Mesendoderm (in vitro differentiated cells): Measurements from ENCODE around the gene EIF4EBP3. TPM values are rescaled to one million over a fixed set of nuclear protein-coding genes. Genes with fewer than 3 reads are reported as not detected.

Source experiments
- DNase-seq: peaks from one replicate; pipeline ENCODE4 v3.0.0; 2013
- H2AK5ac ChIP-seq: 2 replicates; pipeline ENCODE4 v1.6.1; 2013; ENCODE audit warnings: low read length, inconsistent platforms
- H2BK120ac ChIP-seq: 2 replicates; pipeline ENCODE4 v1.6.1; 2013; ENCODE audit warnings: low read depth, mild to moderate bottlenecking, low read length, moderate library complexity, mixed read lengths
- H2BK15ac ChIP-seq: replicated peaks from 2 replicates; pipeline ENCODE4 v1.6.1; 2013; ENCODE audit warnings: low read depth, mild to moderate bottlenecking, moderate library complexity
- H2BK5ac ChIP-seq: 2 replicates; pipeline ENCODE4 v1.6.1; 2013; ENCODE audit warnings: low read length, inconsistent platforms
- H3K18ac ChIP-seq: 2 replicates; pipeline ENCODE4 v1.6.1; 2013; ENCODE audit warnings: mild to moderate bottlenecking, low read length, mixed read lengths
- H3K23ac ChIP-seq: one replicate; pipeline ENCODE4 v1.6.1; 2013; ENCODE audit warnings: low read length
- H3K27ac ChIP-seq: 2 replicates; pipeline ENCODE4 v1.5.1; 2013; ENCODE audit warnings: low read depth, mild to moderate bottlenecking, inconsistent platforms, low read length, moderate library complexity
- H3K27me3 ChIP-seq: 2 replicates; pipeline ENCODE4 v1.6.1; 2013; ENCODE audit warnings: low read length, control low read depth, mild to moderate bottlenecking, inconsistent platforms; ENCODE audit not compliant: insufficient read depth, poor library complexity
- H3K36me3 ChIP-seq: 2 replicates; pipeline ENCODE4 v1.6.1; 2013; ENCODE audit warnings: low read length, inconsistent platforms; ENCODE audit not compliant: control insufficient read depth, insufficient read depth
- H3K4ac ChIP-seq: one replicate; pipeline ENCODE4 v1.6.1; 2013; ENCODE audit warnings: low read depth, mild to moderate bottlenecking, low read length, moderate library complexity
- H3K4me1 ChIP-seq: 2 replicates; pipeline ENCODE4 v1.6.1; 2013; ENCODE audit warnings: low read depth, low read length, inconsistent platforms; ENCODE audit not compliant: control insufficient read depth
- H3K4me2 ChIP-seq: 2 replicates; pipeline ENCODE4 v1.6.1; 2013; ENCODE audit warnings: low read length
- H3K4me3 ChIP-seq: 2 replicates; pipeline ENCODE4 v1.5.1; 2013; ENCODE audit warnings: mild to moderate bottlenecking, low read length
- H3K56ac ChIP-seq: one replicate; pipeline ENCODE4 v1.6.1; 2013; ENCODE audit warnings: low read length
- H3K79me1 ChIP-seq: 2 replicates; pipeline ENCODE4 v1.6.1; 2013; ENCODE audit warnings: low read length, inconsistent platforms
- H3K79me2 ChIP-seq: 2 replicates; pipeline ENCODE4 v1.6.1; 2013; ENCODE audit warnings: mild to moderate bottlenecking, low read length; ENCODE audit not compliant: control insufficient read depth, insufficient read depth
- H3K9ac ChIP-seq: 2 replicates; pipeline ENCODE4 v1.6.1; 2013; ENCODE audit warnings: low read length, inconsistent platforms
- H4K5ac ChIP-seq: one replicate; pipeline ENCODE4 v1.6.1; 2013; ENCODE audit warnings: low read length
- H4K8ac ChIP-seq: one replicate; pipeline ENCODE4 v1.6.1; 2013; ENCODE audit warnings: low read depth, mild to moderate bottlenecking, control low read depth, low read length, moderate library complexity
- WGBS: extraction: QIAGEN DNeasy Blood & Tissue Kit; methylation state at CpG from one replicate; pipeline ENCODE4 v1.1.7; 2013; ENCODE audit warnings: low lambda C conversion rate, missing lambda C conversion rate; ENCODE audit not compliant: insufficient coverage; ENCODE audit errors: extremely low coverage; 5-methylcytosine and 5-hydroxymethylcytosine counted together
- polyA plus RNA-seq, 2 experiments: library from polyadenylated mRNA; stranded (reverse); fragments of 200-250 nt; gene quantifications; one replicate each; pipeline ENCODE4 v1.2.3, GENCODE V29; 2013

EIF4EBP3 gene
- 13.5 TPM for polyA plus RNA-seq (2013, experiment 1 of 2)
- polyA plus RNA-seq (2013, experiment 2 of 2) = 13.7 TPM

- Histone ChIP-seq H2AK5ac (peak within 1 kb of the TSS; percentile 33), H2BK5ac (peak within 1 kb of the TSS; percentile 11), H2BK15ac (no peak within 1 kb of the TSS), H3K79me2 (no peaks in the 10 kb centered on the region), H2BK120ac (no peak within 1 kb of the TSS), H3K56ac (peak within 1 kb of the TSS; percentile 85), H3K18ac (peak within 1 kb of the TSS; percentile 0), H3K36me3 (peaks cover 4% of the 10 kb centered on the region), H4K8ac (no peak within 1 kb of the TSS), H3K79me1 (peaks cover 2% of the 10 kb centered on the region), H3K4me1 (peaks cover 4% of the 10 kb centered on the region), H3K4me3 (peak within 1 kb of the TSS; percentile 7), H4K5ac (no peak within 1 kb of the TSS), H3K27me3 (no peaks in the 10 kb centered on the region), H3K27ac (peak within 1 kb of the TSS; percentile 41), H3K4me2 (peak within 1 kb of the TSS; percentile 63), H3K9ac (peak within 1 kb of the TSS; percentile 57), H3K23ac (no peak within 1 kb of the TSS), H3K4ac (peak within 1 kb of the TSS; percentile 6)
- no CpG with 5 or more reads among the region's 52 CpGs for WGBS
- DNase-seq = peak; percentile 99
Observed at GRCh38 chr5:140547508-140548299, at the start of gene EIF4EBP3. Gene EIF4EBP3, plus strand, starts transcription at chr5:140547662. Its CDS starts 76 bp downstream, at chr5:140547738.

DNA sequence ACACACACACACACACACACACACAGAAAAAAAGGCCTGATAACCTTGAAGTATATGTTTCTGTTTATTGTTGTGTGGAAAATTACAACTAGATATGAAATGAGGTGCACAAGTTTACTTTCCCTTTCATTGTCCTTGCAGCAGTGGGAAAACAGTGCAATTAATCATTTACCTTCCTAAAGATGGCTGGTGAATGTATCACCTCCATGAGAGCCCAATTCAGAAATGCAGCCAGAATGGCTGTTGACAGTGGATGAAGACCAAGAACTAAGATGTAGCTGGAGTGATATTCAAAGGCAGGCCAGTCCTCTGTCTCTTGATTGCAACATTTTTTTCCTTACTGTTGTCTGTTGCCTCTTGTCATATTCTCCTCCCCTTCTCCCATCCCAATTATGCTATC is 49.6 kb upstream of the EIF4EBP3 start:
- DNase-seq = no peak
- H3K9ac ChIP-seq = no peak overlapping the region

GRCh38 chr5:140498591-140498990 is 48.9 kb upstream of the EIF4EBP3 start:
- peaks cover 1% of the 10 kb centered on the region for H3K36me3 ChIP-seq
- no peak overlapping the region for H3K23ac ChIP-seq
- H3K4me3 ChIP-seq = no peak overlapping the region
- H3K79me2 ChIP-seq = no peaks in the 10 kb centered on the region
- WGBS = 100% methylated on average over 1 of the region's 1 CpG
- H3K4me1 ChIP-seq = no peaks in the 10 kb centered on the region
- H4K5ac ChIP-seq = no peak overlapping the region
- H2BK120ac ChIP-seq = no peak overlapping the region
- no peak overlapping the region for H3K4ac ChIP-seq
- H3K27ac ChIP-seq = no peak overlapping the region
- no peak for DNase-seq
- no peak overlapping the region for H3K56ac ChIP-seq
- no peak overlapping the region for H2BK15ac ChIP-seq
- H2AK5ac ChIP-seq = no peak overlapping the region
- H4K8ac ChIP-seq = no peak overlapping the region
- H3K79me1 ChIP-seq = no peaks in the 10 kb centered on the region
- no peak overlapping the region for H3K9ac ChIP-seq
- H3K18ac ChIP-seq = no peak overlapping the region
- H3K4me2 ChIP-seq = no peak overlapping the region
- no peaks in the 10 kb centered on the region for H3K27me3 ChIP-seq
- H2BK5ac ChIP-seq = no peak overlapping the region

More for the DNA sequence above, 49.6 kb upstream of the EIF4EBP3 start:
- no peaks in the 10 kb centered on the region for H3K27me3 ChIP-seq
- no peak overlapping the region for H2AK5ac ChIP-seq
- no peak overlapping the region for H3K56ac ChIP-seq
- no peaks in the 10 kb centered on the region for H3K4me1 ChIP-seq
- H3K79me1 ChIP-seq = no peaks in the 10 kb centered on the region
- H2BK15ac ChIP-seq = no peak overlapping the region
- no peak overlapping the region for H3K23ac ChIP-seq
- no peak overlapping the region for H3K18ac ChIP-seq
- no peak overlapping the region for H3K4ac ChIP-seq
- no peak overlapping the region for H3K4me3 ChIP-seq
- no peak overlapping the region for H3K27ac ChIP-seq
- H2BK120ac ChIP-seq = no peak overlapping the region
- H3K36me3 ChIP-seq = peaks cover 1% of the 10 kb centered on the region
- H4K8ac ChIP-seq = no peak overlapping the region
- no peak overlapping the region for H2BK5ac ChIP-seq
- H4K5ac ChIP-seq = no peak overlapping the region
- no peak overlapping the region for H3K4me2 ChIP-seq
- no peaks in the 10 kb centered on the region for H3K79me2 ChIP-seq

- H3K56ac ChIP-seq = no peak overlapping the region
- H3K27me3 ChIP-seq = no peaks in the 10 kb centered on the region
- DNase-seq = no peak
- peaks cover 5% of the 10 kb centered on the region for H3K36me3 ChIP-seq
- H2BK5ac ChIP-seq = no peak overlapping the region
- no peak overlapping the region for H3K18ac ChIP-seq
- no peak overlapping the region for H4K8ac ChIP-seq
- no peak overlapping the region for H3K27ac ChIP-seq
- no peak overlapping the region for H2BK15ac ChIP-seq
- no peak overlapping the region for H3K23ac ChIP-seq
- H3K4me1 ChIP-seq = no peaks in the 10 kb centered on the region
- no peak overlapping the region for H4K5ac ChIP-seq
- H2AK5ac ChIP-seq = no peak overlapping the region
- no peak overlapping the region for H3K9ac ChIP-seq
- H3K4me2 ChIP-seq = no peak overlapping the region
- WGBS = no CpG with 5 or more reads among the region's 2 CpGs
- no peak overlapping the region for H3K4ac ChIP-seq
- no peak overlapping the region for H3K4me3 ChIP-seq
- no peaks in the 10 kb centered on the region for H3K79me1 ChIP-seq
- H3K79me2 ChIP-seq = no peaks in the 10 kb centered on the region
- H2BK120ac ChIP-seq = no peak overlapping the region
Observed at GRCh38 chr5:140502834-140503233, 44.6 kb upstream of the EIF4EBP3 start.

DNA sequence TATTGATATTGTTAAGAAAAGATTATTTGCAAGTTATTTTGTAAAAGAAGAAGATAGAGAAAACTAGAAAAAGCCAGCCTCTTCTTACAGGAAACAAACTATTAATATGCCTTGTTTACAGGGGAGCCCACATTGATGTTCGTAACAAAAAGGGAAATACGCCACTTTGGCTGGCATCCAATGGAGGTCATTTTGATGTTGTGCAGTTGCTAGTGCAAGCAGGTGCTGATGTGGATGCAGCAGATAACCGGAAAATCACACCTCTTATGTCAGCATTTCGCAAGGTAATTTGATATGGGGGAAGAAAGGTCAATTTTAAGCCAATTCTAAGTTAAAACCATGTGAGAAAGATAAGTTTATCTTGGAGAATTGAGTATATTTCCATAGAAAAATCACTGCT is 37.6 kb upstream of the EIF4EBP3 start:
- Histone ChIP-seq H3K4me3 (no peak overlapping the region), H3K9ac (no peak overlapping the region), H2BK15ac (no peak overlapping the region), H2AK5ac (no peak overlapping the region), H3K36me3 (peaks cover 7% of the 10 kb centered on the region), H3K56ac (no peak overlapping the region), H2BK5ac (no peak overlapping the region), H4K5ac (no peak overlapping the region), H2BK120ac (no peak overlapping the region), H3K4me2 (no peak overlapping the region), H3K23ac (no peak overlapping the region), H3K18ac (no peak overlapping the region), H3K79me1 (no peaks in the 10 kb centered on the region), H4K8ac (no peak overlapping the region), H3K4me1 (no peaks in the 10 kb centered on the region), H3K4ac (no peak overlapping the region), H3K27ac (no peak overlapping the region), H3K79me2 (no peaks in the 10 kb centered on the region), H3K27me3 (no peaks in the 10 kb centered on the region)
- DNase-seq = no peak
- WGBS = no CpG with 5 or more reads among the region's 4 CpGs

GRCh38 chr5:140513124-140513523 is 34.3 kb upstream of the EIF4EBP3 start:
- DNase-seq = no peak
- Histone ChIP-seq H3K18ac (no peak overlapping the region), H2BK15ac (no peak overlapping the region), H3K23ac (no peak overlapping the region), H3K4me2 (no peak overlapping the region), H2BK5ac (no peak overlapping the region), H3K4me1 (no peaks in the 10 kb centered on the region), H3K56ac (no peak overlapping the region), H3K27me3 (no peaks in the 10 kb centered on the region), H2AK5ac (no peak overlapping the region), H4K8ac (no peak overlapping the region), H3K79me2 (no peaks in the 10 kb centered on the region), H3K4me3 (no peak overlapping the region), H3K79me1 (no peaks in the 10 kb centered on the region), H3K27ac (no peak overlapping the region), H2BK120ac (no peak overlapping the region), H3K4ac (no peak overlapping the region), H3K9ac (no peak overlapping the region), H3K36me3 (peaks cover 1% of the 10 kb centered on the region), H4K5ac (no peak overlapping the region)
- no CpG with 5 or more reads among the region's 2 CpGs for WGBS
